ENCODE measurements around the gene PRUNE2.

DNA sequence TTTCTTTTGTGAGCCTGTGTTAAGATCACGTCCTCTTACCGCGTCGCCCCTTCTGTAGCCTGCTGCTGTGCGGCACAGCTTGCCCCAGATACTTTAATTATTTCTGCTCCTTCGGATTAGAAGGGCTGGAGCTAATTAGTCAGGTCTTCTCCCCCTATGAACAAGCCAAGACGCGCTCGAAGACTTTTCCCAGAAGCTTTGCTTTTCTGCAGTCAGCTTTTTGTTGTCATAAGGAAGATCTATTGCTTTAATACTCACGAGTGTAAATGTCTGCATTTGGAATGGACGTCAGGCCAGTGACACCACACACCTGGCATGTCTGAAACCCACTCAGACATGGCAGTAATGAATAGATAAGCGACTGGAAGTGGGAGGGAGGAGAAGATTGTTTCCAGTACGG, 37.0 kb downstream of the PRUNE2 start:
- TF ChIP-seq, protein P1, sequence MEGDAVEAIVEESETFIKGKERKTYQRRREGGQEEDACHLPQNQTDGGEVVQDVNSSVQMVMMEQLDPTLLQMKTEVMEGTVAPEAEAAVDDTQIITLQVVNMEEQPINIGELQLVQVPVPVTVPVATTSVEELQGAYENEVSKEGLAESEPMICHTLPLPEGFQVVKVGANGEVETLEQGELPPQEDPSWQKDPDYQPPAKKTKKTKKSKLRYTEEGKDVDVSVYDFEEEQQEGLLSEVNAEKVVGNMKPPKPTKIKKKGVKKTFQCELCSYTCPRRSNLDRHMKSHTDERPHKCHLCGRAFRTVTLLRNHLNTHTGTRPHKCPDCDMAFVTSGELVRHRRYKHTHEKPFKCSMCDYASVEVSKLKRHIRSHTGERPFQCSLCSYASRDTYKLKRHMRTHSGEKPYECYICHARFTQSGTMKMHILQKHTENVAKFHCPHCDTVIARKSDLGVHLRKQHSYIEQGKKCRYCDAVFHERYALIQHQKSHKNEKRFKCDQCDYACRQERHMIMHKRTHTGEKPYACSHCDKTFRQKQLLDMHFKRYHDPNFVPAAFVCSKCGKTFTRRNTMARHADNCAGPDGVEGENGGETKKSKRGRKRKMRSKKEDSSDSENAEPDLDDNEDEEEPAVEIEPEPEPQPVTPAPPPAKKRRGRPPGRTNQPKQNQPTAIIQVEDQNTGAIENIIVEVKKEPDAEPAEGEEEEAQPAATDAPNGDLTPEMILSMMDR (IDR thresholded peaks at IDR 0.05; ENCODE audit: poor library complexity): no peak
- TF ChIP-seq EZH2 (IDR thresholded peaks at IDR 0.05; ENCODE audit: borderline replicate concordance): no peak
- no peak for TF ChIP-seq EZH2phosphoT487 (IDR thresholded peaks at IDR 0.05; ENCODE audit: low read depth, severe bottlenecking, unreplicated experiment)

Measured in hepatocyte (in vitro differentiated cells).